Psoas muscle (tissue), 8 donors: ENCODE results near the gene SON. TPM values are rescaled to one million over a fixed set of nuclear protein-coding genes. Genes with fewer than 3 reads are reported as not detected.

Experiments
- ATAC-seq, 4 donors: fragments of 200-7000 bp; cut with Tn5 transposase; one replicate each; pipeline ENCODE4 v1.9.1; 2020; ENCODE audit warnings: moderate library complexity in 3 of 4, mild to moderate bottlenecking in 2 of 4
- DNase-seq, 2 donors: peaks; one replicate each; pipeline ENCODE4 v3.0.0-alpha.2; 2020
- H3K27ac ChIP-seq: fragments of 200-600 bp; one replicate; pipeline ENCODE4 v1.8.0; 2022
- H3K27me3 ChIP-seq, 3 donors: fragments of 200-600 bp in 1 of 3; one replicate each; pipeline versions ENCODE4 v1.6.1 to v1.8.0; 2013 to 2022; ENCODE audit warnings: low read length in 2 of 3, mild to moderate bottlenecking in 2 of 3, moderate library complexity in 1 of 3; ENCODE audit not compliant: insufficient read depth in 3 of 3
- H3K36me3 ChIP-seq, 2 donors: fragments of 200-600 bp in 1 of 2; one replicate each; pipeline versions ENCODE4 v1.6.1 to v1.8.0; 2013 to 2022; ENCODE audit warnings: low read depth in 1 of 2, mild to moderate bottlenecking in 1 of 2, moderate library complexity in 1 of 2; ENCODE audit not compliant: insufficient read depth in 1 of 2
- H3K4me1 ChIP-seq: fragments of 200-600 bp; one replicate; pipeline ENCODE4 v1.8.0; 2022
- H3K4me3 ChIP-seq: fragments of 200-600 bp; one replicate; pipeline ENCODE4 v1.8.0; 2022; ENCODE audit warnings: mild to moderate bottlenecking
- H3K9me3 ChIP-seq: fragments of 200-600 bp; one replicate; pipeline ENCODE4 v1.8.0; 2022
- WGBS, 3 donors: extraction: QIAGEN DNeasy Blood & Tissue Kit; methylation state at CpG; one replicate each; pipeline versions ENCODE4 v1.1.6 to v1.1.7; 2013; 5-methylcytosine and 5-hydroxymethylcytosine counted together
- intact Hi-C, 2 donors: fragments of 100-400 bp; cut with DNase I; formaldehyde crosslinking; loops; one replicate each; pipeline versions ENCODE4 v1.11.0 to v1.14.2; 2022
- polyA plus RNA-seq, 3 donors: library from polyadenylated mRNA; stranded (reverse); fragments of 200-250 nt; gene quantifications; one replicate each; pipeline ENCODE4 v1.2.3, GENCODE V29; 2013
- total RNA-seq, 4 donors: library from RNA; stranded (reverse); fragmentation: NEBNext Ultra II Directional in 2 of 4; extraction: Animal tissue kit (Norgen Biotek cat#: 25700) in 2 of 4; gene quantifications; one replicate each; pipeline versions ENCODE4 v1.2.1 to v1.2.4, GENCODE V29; 2021 to 2023
- TF ChIP-seq, protein P1 (sequence below): fragments of 200-600 bp; IDR thresholded peaks from one replicate; pipeline ENCODE4 v1.8.0; 2022; ENCODE audit warnings: antibody characterized with exemption
- donor health status: healthy with polysubstance abuse.
- donor health status: DM: no; HTN: no; CAD: no; lungs with moderate emphysema.
- donor health status: Bipolar disorder and iron deficiency.
- donor health status: healthy.
- donor health status: DM: yes; HTN: yes; CAD: no.
- donor health status: DM: no; HTN: no; CAD: no.
- donor health status: DM: no; HTN: no; CAD: no.
- donor health status: DM: yes; HTN: yes; CAD: no.

The SON gene
- total and polyA plus RNA-seq, 7 donors = 50.1 to 179 (median 126) TPM

DNA sequence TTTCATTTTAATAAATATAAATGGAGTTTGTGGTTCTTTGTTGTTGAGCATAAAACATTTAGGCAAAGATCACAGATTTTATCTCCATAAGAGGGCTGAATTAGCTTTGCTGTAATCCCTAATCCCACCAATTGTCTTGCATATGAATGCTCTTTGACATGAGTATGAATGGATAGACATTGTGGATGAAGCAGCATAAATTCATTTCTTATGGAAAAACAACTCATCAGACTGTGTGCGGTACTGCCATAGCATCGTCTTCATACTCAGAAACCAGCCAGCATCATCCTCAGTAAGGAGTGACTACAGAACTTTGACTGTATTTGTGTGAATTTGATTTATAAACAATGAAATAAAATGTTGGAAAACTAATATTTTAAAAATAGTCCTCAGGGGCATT is 19.6 kb downstream of the SON start:
- no peak for DNase-seq
- no peak overlapping the region for H3K4me3 ChIP-seq
- no peaks in the 10 kb centered on the region for H3K27me3 ChIP-seq
- H3K27ac ChIP-seq = no peak overlapping the region
- H3K9me3 ChIP-seq = no peaks in the 10 kb centered on the region
- peaks cover 14 to 82% of the 10 kb centered on the region in 2 donors for H3K36me3 ChIP-seq
- no peak for ATAC-seq
- H3K4me1 ChIP-seq = peaks cover 25% of the 10 kb centered on the region
- intact Hi-C loops = loop anchor here in 1 of 2 donors (10.0 kb wide), 1 partner anchor 48 kb away; no protein-coding TSS in a partner anchor
- WGBS, 3 donors = 94 to 100% (median 95%) methylated on average over 2 of the region's 2 CpGs
- TF ChIP-seq, protein P1, sequence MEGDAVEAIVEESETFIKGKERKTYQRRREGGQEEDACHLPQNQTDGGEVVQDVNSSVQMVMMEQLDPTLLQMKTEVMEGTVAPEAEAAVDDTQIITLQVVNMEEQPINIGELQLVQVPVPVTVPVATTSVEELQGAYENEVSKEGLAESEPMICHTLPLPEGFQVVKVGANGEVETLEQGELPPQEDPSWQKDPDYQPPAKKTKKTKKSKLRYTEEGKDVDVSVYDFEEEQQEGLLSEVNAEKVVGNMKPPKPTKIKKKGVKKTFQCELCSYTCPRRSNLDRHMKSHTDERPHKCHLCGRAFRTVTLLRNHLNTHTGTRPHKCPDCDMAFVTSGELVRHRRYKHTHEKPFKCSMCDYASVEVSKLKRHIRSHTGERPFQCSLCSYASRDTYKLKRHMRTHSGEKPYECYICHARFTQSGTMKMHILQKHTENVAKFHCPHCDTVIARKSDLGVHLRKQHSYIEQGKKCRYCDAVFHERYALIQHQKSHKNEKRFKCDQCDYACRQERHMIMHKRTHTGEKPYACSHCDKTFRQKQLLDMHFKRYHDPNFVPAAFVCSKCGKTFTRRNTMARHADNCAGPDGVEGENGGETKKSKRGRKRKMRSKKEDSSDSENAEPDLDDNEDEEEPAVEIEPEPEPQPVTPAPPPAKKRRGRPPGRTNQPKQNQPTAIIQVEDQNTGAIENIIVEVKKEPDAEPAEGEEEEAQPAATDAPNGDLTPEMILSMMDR = no peak

DNA sequence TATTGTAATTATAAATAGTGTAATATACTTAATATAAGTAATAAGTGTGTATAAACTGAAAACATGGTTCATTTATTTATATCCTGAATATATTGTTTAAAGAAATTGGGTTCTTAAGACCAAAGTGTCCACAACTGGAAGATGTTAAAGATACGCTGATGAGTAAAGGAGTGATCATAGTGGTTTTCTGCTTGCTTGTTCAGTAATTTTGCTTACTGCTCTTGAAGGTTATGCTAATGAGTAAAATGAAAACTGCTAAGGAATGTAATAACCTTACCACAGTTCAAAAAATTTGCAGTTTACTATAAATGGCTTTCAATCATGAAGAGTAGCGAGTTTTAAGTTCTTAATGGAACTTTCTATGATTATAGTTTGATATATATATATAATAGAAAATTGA is 23.7 kb downstream of the SON start:
- H3K4me3 ChIP-seq = no peak overlapping the region
- DNase-seq = no peak
- peaks cover 12% of the 10 kb centered on the region for H3K4me1 ChIP-seq
- intact Hi-C loops = loop anchor here in 1 of 2 donors (1.0 to 10.0 kb wide), 2 partner anchors 18 to 52 kb away; no protein-coding TSS in a partner anchor
- no peak for ATAC-seq
- H3K36me3 ChIP-seq = peaks cover 3 to 82% of the 10 kb centered on the region in 2 donors
- TF ChIP-seq, protein P1 = no peak
- H3K27ac ChIP-seq = no peak overlapping the region
- H3K27me3 ChIP-seq = no peaks in the 10 kb centered on the region
- 96 to 97% (median 96%) methylated on average over 2 of the region's 2 CpGs for WGBS, 3 donors
- no peaks in the 10 kb centered on the region for H3K9me3 ChIP-seq

DNA sequence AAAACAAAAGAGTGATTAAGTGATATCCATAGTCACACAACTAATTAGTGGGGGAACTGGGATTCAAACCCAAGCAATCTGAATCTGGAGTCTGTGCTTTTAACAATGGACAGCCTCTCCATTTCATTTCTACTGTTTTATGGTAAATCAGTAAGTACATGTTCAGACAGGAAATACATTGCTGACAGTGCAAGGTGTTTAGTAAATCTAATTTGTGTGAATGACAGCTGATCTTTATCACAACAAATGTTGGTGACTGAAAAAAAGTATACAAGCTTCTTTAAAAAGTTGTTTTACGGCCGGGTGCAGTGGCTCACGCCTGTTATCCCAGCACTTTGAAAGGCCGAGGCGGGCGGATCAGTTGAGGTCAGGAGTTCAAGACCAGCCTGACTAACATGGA is 25.1 kb downstream of the SON start:
- Histone ChIP-seq H3K27me3 (no peaks in the 10 kb centered on the region), H3K4me3 (no peak overlapping the region), H3K36me3 (peaks cover 3 to 82% of the 10 kb centered on the region in 2 donors), H3K27ac (no peak overlapping the region), H3K9me3 (no peaks in the 10 kb centered on the region), H3K4me1 (peaks cover 9% of the 10 kb centered on the region)
- TF ChIP-seq, protein P1 = no peak
- ATAC-seq (no peak), DNase-seq (no peak)
- 77 to 82% (median 81%) methylated on average over 6 of the region's 6 CpGs for WGBS, 3 donors
- intact Hi-C loops = loop anchor here in 1 of 2 donors (10.0 kb wide), 1 partner anchor 53 kb away; no protein-coding TSS in a partner anchor

DNA sequence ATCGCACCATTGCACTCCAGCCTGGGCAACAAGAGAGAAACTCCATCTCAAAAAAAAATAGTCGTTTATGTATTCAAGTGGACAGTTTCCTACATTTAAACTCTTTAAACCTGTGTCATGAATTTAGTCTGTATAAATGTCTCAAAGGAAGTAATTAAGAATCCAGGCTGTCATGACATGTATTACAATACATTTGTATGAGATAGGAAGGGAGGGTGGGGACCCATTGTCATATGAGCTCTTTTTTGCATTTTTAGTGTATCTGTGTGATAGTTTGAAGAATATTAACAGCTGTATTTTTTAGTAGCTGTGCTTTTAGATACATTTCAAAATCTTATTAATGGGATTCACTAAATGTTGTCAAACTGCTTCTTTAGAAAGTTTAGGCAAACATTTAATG is 25.6 kb downstream of the SON start:
- Histone ChIP-seq H3K4me3 (no peak overlapping the region), H3K27ac (no peak overlapping the region), H3K27me3 (no peaks in the 10 kb centered on the region), H3K36me3 (peaks cover 3 to 82% of the 10 kb centered on the region in 2 donors), H3K4me1 (peaks cover 4% of the 10 kb centered on the region), H3K9me3 (no peaks in the 10 kb centered on the region)
- no peak for DNase-seq
- intact Hi-C loops = loop anchor here in 1 of 2 donors (10.0 kb wide), 1 partner anchor 54 kb away; no protein-coding TSS in a partner anchor
- ATAC-seq = no peak
- 78 to 83% (median 79%) methylated on average over 2 of the region's 2 CpGs for WGBS, 3 donors
- TF ChIP-seq, protein P1 = no peak

DNA sequence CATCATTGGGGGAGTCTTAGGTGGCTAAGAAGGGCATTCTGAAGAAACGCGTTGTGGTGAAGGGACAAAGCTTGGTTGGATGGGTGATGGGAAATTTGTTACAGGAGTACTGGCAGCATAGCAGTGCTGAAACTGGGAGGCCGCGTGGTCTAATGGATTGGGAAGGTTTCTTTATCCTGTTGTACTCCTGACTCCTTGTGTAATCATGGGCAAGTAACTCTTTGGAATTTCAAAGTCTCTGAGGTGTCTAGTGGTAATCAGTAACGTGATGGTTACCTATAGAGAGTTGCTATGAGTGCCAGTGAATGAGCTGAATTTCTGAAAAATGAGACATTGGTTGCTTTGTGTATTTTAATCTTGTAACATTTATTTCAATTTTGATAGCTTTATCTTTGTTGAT is 27.2 kb downstream of the SON start:
- ATAC-seq (no peak), DNase-seq (no peak)
- H3K36me3 ChIP-seq = peaks cover 6 to 86% of the 10 kb centered on the region in 2 donors
- no peak overlapping the region for H3K4me3 ChIP-seq
- intact Hi-C loops = loop anchor here in 1 of 2 donors (10.0 kb wide), 1 partner anchor 55 kb away; no protein-coding TSS in a partner anchor
- no peaks in the 10 kb centered on the region for H3K27me3 ChIP-seq
- no peaks in the 10 kb centered on the region for H3K9me3 ChIP-seq
- 88 to 92% (median 89%) methylated on average over 5 of the region's 5 CpGs for WGBS, 3 donors
- no peak overlapping the region for H3K27ac ChIP-seq
- TF ChIP-seq, protein P1 = no peak
- H3K4me1 ChIP-seq = no peaks in the 10 kb centered on the region
